IPS-20b (cell line): Measurements from ENCODE around the gene SAMD3.

Experiments
- H3K27ac ChIP-seq: one replicate; pipeline ENCODE4 v1.5.1; 2013; ENCODE audit warnings: low read length
- H3K27me3 ChIP-seq: 2 replicates; pipeline ENCODE4 v1.6.1; 2013; ENCODE audit warnings: mild to moderate bottlenecking, low read length, inconsistent platforms; ENCODE audit not compliant: insufficient read depth
- H3K36me3 ChIP-seq: 2 replicates; pipeline ENCODE4 v1.6.1; 2013; ENCODE audit warnings: low read depth, mild to moderate bottlenecking, inconsistent platforms, low read length, moderate library complexity; ENCODE audit not compliant: insufficient read depth
- H3K4me1 ChIP-seq: 2 replicates; pipeline ENCODE4 v1.6.1; 2013; ENCODE audit warnings: mild to moderate bottlenecking, control low read depth, inconsistent platforms, low read length, moderate library complexity; ENCODE audit not compliant: insufficient read depth
- H3K4me3 ChIP-seq: 2 replicates; pipeline ENCODE4 v1.5.1; 2013; ENCODE audit warnings: mild to moderate bottlenecking, low read length, inconsistent platforms
- H3K9ac ChIP-seq: 2 replicates; pipeline ENCODE4 v1.6.1; 2013; ENCODE audit warnings: low read depth, mild to moderate bottlenecking, inconsistent platforms, low read length, moderate library complexity
- H3K9me3 ChIP-seq: 2 replicates; pipeline ENCODE4 v1.6.1; 2013; ENCODE audit warnings: mild to moderate bottlenecking, low read depth, low read length, inconsistent platforms; ENCODE audit not compliant: insufficient read depth

Gene SAMD3

DNA sequence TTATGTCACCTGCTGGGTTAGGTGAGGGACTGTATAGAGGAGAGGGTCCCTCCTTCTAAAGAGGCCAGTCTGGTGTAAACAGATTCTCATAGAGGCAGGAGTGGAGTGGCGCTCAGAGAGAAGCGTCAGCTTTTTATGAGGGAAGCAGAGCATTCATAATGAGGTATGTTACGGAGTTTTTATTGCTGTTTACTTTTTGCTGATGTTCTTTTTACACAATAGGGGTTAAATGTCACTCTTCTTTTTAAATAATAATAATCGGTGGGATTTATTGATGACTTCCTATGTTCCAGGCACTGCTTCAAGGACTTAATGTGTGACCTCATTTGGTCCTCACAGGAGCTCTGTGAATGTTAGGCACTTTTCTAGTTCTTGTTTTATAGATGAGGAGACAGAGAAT lies 124.4 kb downstream of the SAMD3 start:
- Histone ChIP-seq H3K4me3 (no peak overlapping the region), H3K27ac (no peak overlapping the region), H3K27me3 (no peaks in the 10 kb centered on the region), H3K36me3 (no peaks in the 10 kb centered on the region), H3K9ac (no peak overlapping the region), H3K4me1 (no peaks in the 10 kb centered on the region), H3K9me3 (no peaks in the 10 kb centered on the region)
